K562 (cell line): ENCODE measurements around the gene AHCYL1. TPM values are rescaled to one million over a fixed set of nuclear protein-coding genes. Genes with fewer than 3 reads are reported as not detected.
A peak's percentile ranks its signal among the peaks of the same experiment; 100 is the strongest.

Source experiments
- CBFB ChIP-seq: sonication (generic); formaldehyde crosslinking; IDR thresholded peaks from 2 replicates; pipeline ENCODE4 v1.4.0; 2020; ENCODE audit warnings: mild to moderate bottlenecking, missing genetic modification reagents
- CBX5 ChIP-seq: IDR thresholded peaks from 2 replicates; pipeline ENCODE4 v1.6.1; 2014; ENCODE audit warnings: low read depth, borderline replicate concordance
- DDX20 ChIP-seq: fragments of 450-650 bp; IDR thresholded peaks from 2 replicates; pipeline ENCODE4 v1.6.1; 2016; ENCODE audit warnings: missing genetic modification characterization, low read depth, mild to moderate bottlenecking, missing compliant biosample characterization, moderate library complexity
- ETV1 ChIP-seq: fragments of 450-650 bp; conservative IDR thresholded peaks from 2 replicates; pipeline ENCODE4 v1.6.1; 2016; ENCODE audit warnings: missing genetic modification characterization, control low read depth, low read depth, missing compliant biosample characterization
- IFI16 ChIP-seq: fragments of 250-450 bp; sonication (Bioruptor Pico); IDR thresholded peaks from 2 replicates; pipeline ENCODE4 v2.1.2; 2022; ENCODE audit warnings: mild to moderate bottlenecking, inconsistent platforms
- KDM1A ChIP-seq, 2 experiments: fragments of 450-650 bp; IDR thresholded peaks; 2 replicates each; pipeline ENCODE4 v1.6.1; 2016; ENCODE audit warnings: mild to moderate bottlenecking in 2 of 2
- NUFIP1 ChIP-seq: fragments of 450-650 bp; IDR thresholded peaks from 2 replicates; pipeline ENCODE4 v1.6.1; 2018; ENCODE audit not compliant: partially characterized antibody
- SMARCC2 ChIP-seq: fragments of 450-650 bp; IDR thresholded peaks from 2 replicates; pipeline ENCODE4 v1.6.1; 2017; ENCODE audit warnings: antibody characterized with exemption, moderate library complexity, mild to moderate bottlenecking, low read depth
- TRIM24 ChIP-seq, 2 experiments: fragments of 450-650 bp; IDR thresholded peaks; 2 replicates each; pipeline ENCODE4 v1.6.1; 2016
- YY1 ChIP-seq, 3 experiments: IDR thresholded peaks; 2 replicates each; pipeline ENCODE4 v1.6.1; 2011; ENCODE audit warnings: low read length in 2 of 3, mild to moderate bottlenecking in 2 of 3, moderate library complexity in 2 of 3, borderline replicate concordance in 1 of 3, control low read depth in 1 of 3, low read depth in 1 of 3; ENCODE audit not compliant: insufficient read depth in 3 of 3, insufficient replicate concordance in 2 of 3, control insufficient read depth in 1 of 3, insufficient read length in 1 of 3; ENCODE audit errors: extremely low read depth in 1 of 3
- ZNF143 ChIP-seq: sonication (generic); formaldehyde crosslinking; IDR thresholded peaks from 2 replicates; pipeline ENCODE4 v1.9.0; 2022; ENCODE audit warnings: mild to moderate bottlenecking, missing genetic modification reagents
- ZNF445 ChIP-seq: fragments of 250-450 bp; sonication (Bioruptor Pico); IDR thresholded peaks from 2 replicates; pipeline ENCODE4 v1.4.0; 2020; ENCODE audit warnings: low read depth, mild to moderate bottlenecking, moderate library complexity
- polyA plus RNA-seq, 8 experiments: library from polyadenylated mRNA; depleted of rRNA in 4 of 8; stranded (reverse) in 5 of 8; unstranded in 3 of 8; fragments of >200 nt; fragmentation: Nextera tagmentation in 2 of 8; fragmentation: Illumina TruSeq in 1 of 8; extraction: Ambion mirVana in 2 of 8; extraction: Trizol in 1 of 8; gene quantifications; 2 replicates each; pipeline versions ENCODE4 v1.2.1 to v1.2.3, GENCODE V29; 2011 to 2014; ENCODE audit warnings: inconsistent platforms in 1 of 8, missing spikeins in 1 of 8
- total RNA-seq, 7 experiments: library from RNA; depleted of rRNA in 6 of 7; stranded (reverse); fragments of >200 nt in 6 of 7; fragmentation: Illumina TruSeq in 2 of 7; extraction: Trizol in 2 of 7; gene quantifications; 2 replicates each; pipeline versions ENCODE4 v1.2.1 to v1.2.3, GENCODE V29; 2011 to 2021; ENCODE audit warnings: low replicate concordance in 1 of 7
- TF ChIP-seq, protein P1 (sequence below), 2 experiments: fragments of 450-650 bp in 1 of 2; sonication (generic) in 1 of 2; formaldehyde crosslinking in 1 of 2; IDR thresholded peaks; 2 replicates each; pipeline versions ENCODE4 v1.7.1 to v1.9.0; 2016 to 2022; ENCODE audit warnings: inconsistent platforms in 1 of 2, mild to moderate bottlenecking in 1 of 2, missing genetic modification reagents in 1 of 2
- TF ChIP-seq, protein P2 (sequence below): sonication (generic); formaldehyde crosslinking; IDR thresholded peaks from 2 replicates; pipeline ENCODE4 v1.8.1; 2022; ENCODE audit warnings: missing genetic modification reagents
- TF ChIP-seq, protein P3 (sequence below): fragments of 250-450 bp; sonication (Bioruptor Pico); IDR thresholded peaks from 2 replicates; pipeline ENCODE4 v1.4.0; 2020

AHCYL1 gene
- total and polyA plus RNA-seq, 9 of the 15 experiments (the other 6 are each of a cell fraction or from before 2014, with no cell fraction given): 27.3 to 118 (median 44.5) TPM

DNA sequence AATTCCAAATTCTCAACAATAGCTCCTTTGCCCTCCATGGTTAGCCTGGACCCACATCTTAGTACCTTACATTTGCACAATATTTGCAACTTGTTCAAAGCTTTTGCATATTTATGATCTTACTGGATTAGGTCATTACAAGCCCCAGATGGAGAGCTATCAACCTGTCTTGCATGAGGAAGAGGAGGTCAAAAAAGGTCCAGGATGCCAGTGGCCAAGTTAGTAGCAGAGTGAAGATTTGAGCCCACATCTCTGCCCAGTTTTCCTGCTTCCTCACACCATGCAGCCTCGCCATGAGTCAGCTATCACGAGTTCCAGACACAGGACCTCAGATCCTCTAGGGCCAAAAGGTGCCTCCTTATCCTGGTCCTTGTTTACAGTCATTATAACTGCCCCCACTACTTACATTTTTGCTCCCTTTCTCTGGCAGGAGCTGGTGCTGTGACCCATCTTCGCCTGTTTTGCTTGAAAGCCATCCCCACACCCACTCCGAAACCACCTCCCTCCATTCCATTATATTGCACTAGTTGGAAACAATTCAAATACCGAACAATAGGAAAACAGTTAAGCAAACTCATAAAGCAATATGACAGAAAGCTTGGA lies 5.0 kb upstream of the AHCYL1 start (continued):
- TF ChIP-seq, protein P1, sequence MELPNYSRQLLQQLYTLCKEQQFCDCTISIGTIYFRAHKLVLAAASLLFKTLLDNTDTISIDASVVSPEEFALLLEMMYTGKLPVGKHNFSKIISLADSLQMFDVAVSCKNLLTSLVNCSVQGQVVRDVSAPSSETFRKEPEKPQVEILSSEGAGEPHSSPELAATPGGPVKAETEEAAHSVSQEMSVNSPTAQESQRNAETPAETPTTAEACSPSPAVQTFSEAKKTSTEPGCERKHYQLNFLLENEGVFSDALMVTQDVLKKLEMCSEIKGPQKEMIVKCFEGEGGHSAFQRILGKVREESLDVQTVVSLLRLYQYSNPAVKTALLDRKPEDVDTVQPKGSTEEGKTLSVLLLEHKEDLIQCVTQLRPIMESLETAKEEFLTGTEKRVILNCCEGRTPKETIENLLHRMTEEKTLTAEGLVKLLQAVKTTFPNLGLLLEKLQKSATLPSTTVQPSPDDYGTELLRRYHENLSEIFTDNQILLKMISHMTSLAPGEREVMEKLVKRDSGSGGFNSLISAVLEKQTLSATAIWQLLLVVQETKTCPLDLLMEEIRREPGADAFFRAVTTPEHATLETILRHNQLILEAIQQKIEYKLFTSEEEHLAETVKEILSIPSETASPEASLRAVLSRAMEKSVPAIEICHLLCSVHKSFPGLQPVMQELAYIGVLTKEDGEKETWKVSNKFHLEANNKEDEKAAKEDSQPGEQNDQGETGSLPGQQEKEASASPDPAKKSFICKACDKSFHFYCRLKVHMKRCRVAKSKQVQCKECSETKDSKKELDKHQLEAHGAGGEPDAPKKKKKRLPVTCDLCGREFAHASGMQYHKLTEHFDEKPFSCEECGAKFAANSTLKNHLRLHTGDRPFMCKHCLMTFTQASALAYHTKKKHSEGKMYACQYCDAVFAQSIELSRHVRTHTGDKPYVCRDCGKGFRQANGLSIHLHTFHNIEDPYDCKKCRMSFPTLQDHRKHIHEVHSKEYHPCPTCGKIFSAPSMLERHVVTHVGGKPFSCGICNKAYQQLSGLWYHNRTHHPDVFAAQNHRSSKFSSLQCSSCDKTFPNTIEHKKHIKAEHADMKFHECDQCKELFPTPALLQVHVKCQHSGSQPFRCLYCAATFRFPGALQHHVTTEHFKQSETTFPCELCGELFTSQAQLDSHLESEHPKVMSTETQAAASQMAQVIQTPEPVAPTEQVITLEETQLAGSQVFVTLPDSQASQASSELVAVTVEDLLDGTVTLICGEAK (IDR thresholded peaks at IDR 0.05): peak; percentile 52
- TF ChIP-seq, protein P1 (CRISPR knock-in tag; IDR thresholded peaks at IDR 0.05): no peak
- TF ChIP-seq, protein P2, sequence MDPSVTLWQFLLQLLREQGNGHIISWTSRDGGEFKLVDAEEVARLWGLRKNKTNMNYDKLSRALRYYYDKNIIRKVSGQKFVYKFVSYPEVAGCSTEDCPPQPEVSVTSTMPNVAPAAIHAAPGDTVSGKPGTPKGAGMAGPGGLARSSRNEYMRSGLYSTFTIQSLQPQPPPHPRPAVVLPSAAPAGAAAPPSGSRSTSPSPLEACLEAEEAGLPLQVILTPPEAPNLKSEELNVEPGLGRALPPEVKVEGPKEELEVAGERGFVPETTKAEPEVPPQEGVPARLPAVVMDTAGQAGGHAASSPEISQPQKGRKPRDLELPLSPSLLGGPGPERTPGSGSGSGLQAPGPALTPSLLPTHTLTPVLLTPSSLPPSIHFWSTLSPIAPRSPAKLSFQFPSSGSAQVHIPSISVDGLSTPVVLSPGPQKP (CRISPR knock-in tag): no peak
- peak; percentile 61 to 87; a peak in 3 of 4 replicates for TF ChIP-seq TRIM24 (IDR thresholded peaks at IDR 0.05)
- no peak for TF ChIP-seq NUFIP1
- TF ChIP-seq CBFB (CRISPR knock-in tag): no peak
- TF ChIP-seq, protein P3, sequence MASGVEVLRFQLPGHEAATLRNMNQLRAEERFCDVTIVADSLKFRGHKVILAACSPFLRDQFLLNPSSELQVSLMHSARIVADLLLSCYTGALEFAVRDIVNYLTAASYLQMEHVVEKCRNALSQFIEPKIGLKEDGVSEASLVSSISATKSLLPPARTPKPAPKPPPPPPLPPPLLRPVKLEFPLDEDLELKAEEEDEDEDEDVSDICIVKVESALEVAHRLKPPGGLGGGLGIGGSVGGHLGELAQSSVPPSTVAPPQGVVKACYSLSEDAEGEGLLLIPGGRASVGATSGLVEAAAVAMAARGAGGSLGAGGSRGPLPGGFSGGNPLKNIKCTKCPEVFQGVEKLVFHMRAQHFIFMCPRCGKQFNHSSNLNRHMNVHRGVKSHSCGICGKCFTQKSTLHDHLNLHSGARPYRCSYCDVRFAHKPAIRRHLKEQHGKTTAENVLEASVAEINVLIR (CRISPR knock-in tag): peak; percentile 9; the same call in 1 of the 2 replicates
- 0 out of 2 replicates have a peak, but pooled peaks have one; percentile 42 for TF ChIP-seq ETV1
- no peak for TF ChIP-seq CBX5
- TF ChIP-seq SMARCC2: peak; percentile 84
- TF ChIP-seq ZNF445: no peak
- peak; percentile 74 to 81; a peak in 3 of 4 replicates for TF ChIP-seq KDM1A (IDR thresholded peaks at IDR 0.05)
- TF ChIP-seq IFI16 (CRISPR knock-in tag): 0 out of 2 replicates have a peak, but pooled peaks have one; percentile 13
- TF ChIP-seq DDX20 (tag): peak; percentile 48
- no peak for TF ChIP-seq ZNF143
- TF ChIP-seq YY1 (IDR thresholded peaks at IDR 0.05; ENCODE audit: borderline replicate concordance in 1 of 3, control insufficient read depth in 1 of 3, extremely low read depth in 1 of 3, insufficient read depth in 3 of 3, insufficient read length in 1 of 3, insufficient replicate concordance in 2 of 3, low read depth in 1 of 3, low read length in 2 of 3): peak in 1 of 3 experiments; percentile 41
